Loucy (cell line): ENCODE data around the gene TMEM87B.

Experiments
- H2AFZ ChIP-seq: fragments of 200-600 bp; sonication (generic); 2 replicates; pipeline ENCODE4 v1.6.0; 2016; ENCODE audit warnings: antibody characterized with exemption, mild to moderate bottlenecking, low read length, moderate library complexity
- H3F3A ChIP-seq: fragments of 200-600 bp; 2 replicates; pipeline ENCODE4 v1.6.0; 2016; ENCODE audit warnings: antibody characterized with exemption, low read depth, mild to moderate bottlenecking
- H3K27me3 ChIP-seq: fragments of 200-600 bp; sonication (generic); 2 replicates; pipeline ENCODE4 v1.6.1; 2014; ENCODE audit warnings: low read length, mild to moderate bottlenecking; ENCODE audit not compliant: insufficient read depth, poor library complexity, severe bottlenecking
- H3K36me3 ChIP-seq: fragments of 200-600 bp; sonication (generic); 2 replicates; pipeline ENCODE4 v1.6.1; 2016; ENCODE audit warnings: low read length; ENCODE audit not compliant: insufficient read depth
- H3K4me1 ChIP-seq: fragments of 200-600 bp; sonication (generic); 2 replicates; pipeline ENCODE4 v1.5.1; 2014; ENCODE audit warnings: low read length, mild to moderate bottlenecking; ENCODE audit not compliant: insufficient read depth, poor library complexity, severe bottlenecking
- H3K4me2 ChIP-seq: fragments of 200-600 bp; sonication (generic); 2 replicates; pipeline ENCODE4 v1.6.0; 2014; ENCODE audit warnings: antibody characterized with exemption, low read length, low read depth, mild to moderate bottlenecking; ENCODE audit not compliant: poor library complexity, severe bottlenecking
- H3K4me3 ChIP-seq: fragments of 200-600 bp; sonication (generic); 2 replicates; pipeline ENCODE4 v1.5.1; 2014; ENCODE audit warnings: low read length, mild to moderate bottlenecking, mixed read lengths; ENCODE audit not compliant: poor library complexity, severe bottlenecking
- H3K79me2 ChIP-seq: fragments of 200-600 bp; sonication (generic); 2 replicates; pipeline ENCODE4 v1.6.1; 2014; ENCODE audit warnings: low read length; ENCODE audit not compliant: insufficient read depth
- H3K9ac ChIP-seq: fragments of 200-600 bp; sonication (generic); 2 replicates; pipeline ENCODE4 v1.6.0; 2014; ENCODE audit warnings: mild to moderate bottlenecking, low read depth, low read length, moderate library complexity; ENCODE audit not compliant: poor library complexity, severe bottlenecking
- H3K9me2 ChIP-seq: fragments of 200-600 bp; sonication (generic); replicated peaks from 2 replicates; pipeline ENCODE4 v1.6.1; 2016; ENCODE audit warnings: low read depth, low read length, mixed read lengths
- H3K9me3 ChIP-seq: fragments of 200-600 bp; sonication (generic); 2 replicates; pipeline ENCODE4 v1.6.1; 2014; ENCODE audit warnings: mild to moderate bottlenecking, antibody characterized with exemption, low read length, low read depth; ENCODE audit not compliant: insufficient read depth
- H4K20me1 ChIP-seq: fragments of 200-600 bp; sonication (generic); 2 replicates; pipeline ENCODE4 v1.6.0; 2014; ENCODE audit warnings: antibody characterized with exemption, low read length, mild to moderate bottlenecking; ENCODE audit not compliant: insufficient read depth, poor library complexity, severe bottlenecking
- CTCF ChIP-seq: fragments of 200-600 bp; sonication (generic); conservative IDR thresholded peaks from 2 replicates; pipeline ENCODE4 v1.5.1; 2014; ENCODE audit warnings: mild to moderate bottlenecking, antibody characterized with exemption, low read length
- EZH2phosphoT487 ChIP-seq: fragments of 200-600 bp; IDR thresholded peaks from 2 replicates; pipeline ENCODE4 v1.6.1; 2018; ENCODE audit warnings: antibody characterized with exemption, mild to moderate bottlenecking, moderate library complexity, borderline replicate concordance

TMEM87B gene

GRCh38 chr2:112077814-112078213 is 22.7 kb downstream of the TMEM87B start:
- Histone ChIP-seq H3K4me2 (no peak overlapping the region), H3K4me1 (no peaks in the 10 kb centered on the region), H3K9ac (no peak overlapping the region), H2AFZ (no peak overlapping the region), H3K79me2 (no peaks in the 10 kb centered on the region), H3K36me3 (peaks cover 75% of the 10 kb centered on the region; the same call in 1 of the 2 replicates), H4K20me1 (no peaks in the 10 kb centered on the region), H3K27me3 (no peaks in the 10 kb centered on the region), H3K4me3 (no peak overlapping the region), H3F3A (no peaks in the 10 kb centered on the region), H3K9me2 (no peaks in the 10 kb centered on the region), H3K9me3 (no peaks in the 10 kb centered on the region; the same call in 1 of the 2 replicates)
- TF ChIP-seq CTCF (no peak), EZH2phosphoT487 (no peak)

- H3K4me3 ChIP-seq: no peak overlapping the region
- no peaks in the 10 kb centered on the region for H3K9me2 ChIP-seq
- H3K9ac ChIP-seq: no peak overlapping the region
- H3K36me3 ChIP-seq: peaks cover 80% of the 10 kb centered on the region; the same call in 1 of the 2 replicates
- H3F3A ChIP-seq: no peaks in the 10 kb centered on the region
- no peaks in the 10 kb centered on the region for H4K20me1 ChIP-seq
- H3K4me2 ChIP-seq: no peak overlapping the region
- H3K9me3 ChIP-seq: no peaks in the 10 kb centered on the region
- no peak overlapping the region for H2AFZ ChIP-seq
- H3K79me2 ChIP-seq: no peaks in the 10 kb centered on the region
- H3K4me1 ChIP-seq: no peaks in the 10 kb centered on the region
- no peaks in the 10 kb centered on the region for H3K27me3 ChIP-seq
- TF ChIP-seq EZH2phosphoT487 (no peak), CTCF (no peak)
Measured at GRCh38 chr2:112081262-112081661, 26.2 kb downstream of the TMEM87B start.

- H3K27me3 ChIP-seq: no peaks in the 10 kb centered on the region
- H3K4me1 ChIP-seq: no peaks in the 10 kb centered on the region
- no peaks in the 10 kb centered on the region for H3K79me2 ChIP-seq
- H3K36me3 ChIP-seq: peaks cover 91% of the 10 kb centered on the region
- TF ChIP-seq CTCF (no peak), EZH2phosphoT487 (no peak)
- H3F3A ChIP-seq: no peaks in the 10 kb centered on the region
- H3K4me3 ChIP-seq: no peak overlapping the region
- H2AFZ ChIP-seq: no peak overlapping the region
- H4K20me1 ChIP-seq: no peaks in the 10 kb centered on the region
- no peak overlapping the region for H3K4me2 ChIP-seq
- H3K9me3 ChIP-seq: no peaks in the 10 kb centered on the region
- no peaks in the 10 kb centered on the region for H3K9me2 ChIP-seq
- H3K9ac ChIP-seq: no peak overlapping the region
Measured at GRCh38 chr2:112084689-112085374, 29.8 kb downstream of the TMEM87B start.
